ENCODE data around the gene BICD1.

- TF ChIP-seq USF2 (IDR thresholded peaks at IDR 0.05; ENCODE audit: low read depth, low read length) (no peak), USF2 (CRISPR knock-in tag; IDR thresholded peaks at IDR 0.05; ENCODE audit: borderline replicate concordance) (no peak), POLR2A (IDR thresholded peaks at IDR 0.05; ENCODE audit: insufficient read depth in 1 of 2, low read depth in 2 of 2, low read length in 2 of 2) (no peak), SRSF1 (optimal IDR thresholded peaks at IDR 0.05; ENCODE audit: low read depth, low read length) (no peak), NFIC (IDR thresholded peaks at IDR 0.05; ENCODE audit: low read length) (no peak), GABPB1 (CRISPR knock-in tag; IDR thresholded peaks at IDR 0.05) (no peak), RAD21 (CRISPR knock-in tag; IDR thresholded peaks at IDR 0.05) (no peak), PRPF4 (IDR thresholded peaks at IDR 0.05; ENCODE audit: low read depth, low read length, poor library complexity, severe bottlenecking) (no peak), ZNF891 (CRISPR knock-in tag; IDR thresholded peaks at IDR 0.05) (no peak), HDAC2 (CRISPR knock-in tag; IDR thresholded peaks at IDR 0.05) (no peak)
Measured at GRCh38 chr12:32253154-32253790, 146.6 kb downstream of the BICD1 start.

Data from HepG2 (cell line).